GM12878 (cell line): Measurements from ENCODE around the gene ERCC2.

Experiments
- ASH2L ChIP-seq: fragments of 300-600, 200-600 bp; sonication (generic); IDR thresholded peaks from 2 replicates; pipeline ENCODE4 v1.6.1; 2017; ENCODE audit warnings: low read depth, mild to moderate bottlenecking, borderline replicate concordance
- ATF7 ChIP-seq: fragments of 450-650 bp; IDR thresholded peaks from 2 replicates; pipeline ENCODE4 v1.6.1; 2016; ENCODE audit warnings: low read depth, mild to moderate bottlenecking
- BHLHE40 ChIP-seq, 2 experiments: fragments of 450-650 bp in 1 of 2; IDR thresholded peaks; 2 replicates each; pipeline ENCODE4 v1.6.1; 2011 to 2017; ENCODE audit warnings: low read depth in 2 of 2, borderline replicate concordance in 1 of 2, improper control_type of control experiment in 1 of 2, low read length in 1 of 2, mild to moderate bottlenecking in 1 of 2
- CBFB ChIP-seq: IDR thresholded peaks from 2 replicates; pipeline ENCODE4 v1.6.1; 2016; ENCODE audit warnings: antibody characterized with exemption, low read depth
- CTCF ChIP-seq, 3 experiments: IDR thresholded peaks in 2 of 3; conservative IDR thresholded peaks in 1 of 3; 2 replicates each; pipeline ENCODE4 v1.5.1; 2011; ENCODE audit warnings: low read depth in 3 of 3, low read length in 3 of 3, mild to moderate bottlenecking in 3 of 3, control low read depth in 2 of 3, moderate library complexity in 2 of 3, inconsistent platforms in 1 of 3, mixed read lengths in 1 of 3; ENCODE audit not compliant: control insufficient read depth in 2 of 3, insufficient read depth in 1 of 3; ENCODE audit errors: extremely low read depth in 1 of 3
- EZH2 ChIP-seq: IDR thresholded peaks from 2 replicates; pipeline ENCODE4 v1.6.1; 2012; ENCODE audit warnings: low read depth, mild to moderate bottlenecking, control low read depth, inconsistent platforms, low read length, borderline replicate concordance; ENCODE audit not compliant: control insufficient read depth
- HSF1 ChIP-seq: fragments of 150-350 bp; IDR thresholded peaks from 2 replicates; pipeline ENCODE4 v1.6.1; 2014; ENCODE audit warnings: mild to moderate bottlenecking, low read depth, low read length
- NFXL1 ChIP-seq: fragments of 450-650 bp; IDR thresholded peaks from 2 replicates; pipeline ENCODE4 v1.6.1; 2017; ENCODE audit warnings: antibody characterized with exemption, mild to moderate bottlenecking, borderline replicate concordance
- POLR2AphosphoS5 ChIP-seq: IDR thresholded peaks from 2 replicates; pipeline ENCODE4 v1.6.1; 2011; ENCODE audit warnings: mild to moderate bottlenecking, low read length, inconsistent platforms
- RAD21 ChIP-seq: IDR thresholded peaks from 2 replicates; pipeline ENCODE4 v1.6.1; 2011; ENCODE audit warnings: mild to moderate bottlenecking, low read depth, low read length, moderate library complexity; ENCODE audit not compliant: insufficient read depth
- RFX5 ChIP-seq: IDR thresholded peaks from 2 replicates; pipeline ENCODE4 v1.6.1; 2011; ENCODE audit warnings: low read depth, low read length, improper control_type of control experiment
- TAF1 ChIP-seq: IDR thresholded peaks from 2 replicates; pipeline ENCODE4 v1.6.1; 2011; ENCODE audit warnings: mild to moderate bottlenecking, low read depth, low read length, borderline replicate concordance
- YY1 ChIP-seq: IDR thresholded peaks from 2 replicates; pipeline ENCODE4 v1.6.1; 2011; ENCODE audit warnings: low read depth, mild to moderate bottlenecking, low read length
- ZZZ3 ChIP-seq: IDR thresholded peaks from 2 replicates; pipeline ENCODE4 v1.6.1; 2011; ENCODE audit warnings: low read depth; ENCODE audit not compliant: control insufficient read depth, insufficient read length

GRCh38 chr19:45400192-45400591 is 29.8 kb upstream of the ERCC2 start:
- TF ChIP-seq RAD21, result no peak
- TF ChIP-seq EZH2, result no peak
- TF ChIP-seq ZZZ3, result no peak
- no peak for TF ChIP-seq CTCF (IDR thresholded peaks at IDR 0.05 in 2 of 3, conservative IDR thresholded peaks at IDR 0.05 in 1 of 3; ENCODE audit: control insufficient read depth in 2 of 3, extremely low read depth in 1 of 3, insufficient read depth in 1 of 3, low read depth in 3 of 3, low read length in 3 of 3)
- TF ChIP-seq ATF7, result no peak
- TF ChIP-seq BHLHE40 (IDR thresholded peaks at IDR 0.05; ENCODE audit: borderline replicate concordance in 1 of 2, low read depth in 2 of 2, low read length in 1 of 2), result no peak
- TF ChIP-seq NFXL1, result no peak
- TF ChIP-seq HSF1, result no peak
- TF ChIP-seq POLR2AphosphoS5, result no peak
- TF ChIP-seq CBFB, result no peak
- TF ChIP-seq YY1, result no peak
- TF ChIP-seq ASH2L, result no peak
- no peak for TF ChIP-seq TAF1
- TF ChIP-seq RFX5, result no peak
